WTC11 (cell line): ENCODE results near the gene CRPPA. TPM values are rescaled to one million over a fixed set of nuclear protein-coding genes. Genes with fewer than 3 reads are reported as not detected.
"Not testable (repeated sequence)": the region's sequence is repeated elsewhere in the genome, so short reads cannot be mapped to it uniquely, and the experiment has no call there.

Experiments used
- ATAC-seq: fragments of 200-7000 bp; cut with Tn5 transposase; 2 replicates; pipeline ENCODE4 v1.10.0; 2021; ENCODE audit warnings: mild to moderate bottlenecking, moderate library complexity
- CTCF ChIA-PET: fragments of 300-600 bp; sonication (Branson Sonifier 250); formaldehyde crosslinking; loops from one replicate; lab custom pipeline; 2021; ENCODE audit warnings: antibody characterized with exemption; lab: Charles Lee
- POLR2A ChIA-PET: fragments of 350-600 bp; sonication (Branson Sonifier 250); formaldehyde crosslinking; loops from one replicate; lab custom pipeline; 2021; ENCODE audit warnings: antibody characterized with exemption; lab: Charles Lee
- DNase-seq: peaks from one replicate; pipeline ENCODE4 v3.0.0; 2021; ENCODE audit warnings: low spot score
- H3K27ac Mint-ChIP-seq: 2 replicates; pipeline ENCODE4 v1.8.0; 2021; ENCODE audit warnings: mixed read lengths
- H3K27me3 Mint-ChIP-seq: 2 replicates; pipeline ENCODE4 v1.8.0; 2021; ENCODE audit warnings: low read depth, mild to moderate bottlenecking, moderate library complexity, mixed read lengths
- H3K36me3 Mint-ChIP-seq: 2 replicates; pipeline ENCODE4 v1.8.0; 2021; ENCODE audit warnings: mixed read lengths
- H3K4me1 Mint-ChIP-seq: 2 replicates; pipeline ENCODE4 v1.8.0; 2022; ENCODE audit warnings: mixed read lengths
- H3K4me3 Mint-ChIP-seq: 2 replicates; pipeline ENCODE4 v1.8.0; 2021; ENCODE audit warnings: mild to moderate bottlenecking, moderate library complexity, mixed read lengths
- H3K9me3 Mint-ChIP-seq: 2 replicates; pipeline ENCODE4 v1.8.0; 2021; ENCODE audit warnings: mixed read lengths
- ATF2 ChIP-seq: sonication (generic); formaldehyde crosslinking; IDR thresholded peaks from 2 replicates; pipeline ENCODE4 v1.8.1; 2022; ENCODE audit warnings: low read depth, missing genetic modification reagents, borderline replicate concordance
- ATF3 ChIP-seq: sonication (generic); formaldehyde crosslinking; conservative IDR thresholded peaks from 2 replicates; pipeline ENCODE4 v1.8.1; 2022; ENCODE audit warnings: mild to moderate bottlenecking, missing genetic modification reagents
- FOXP4 ChIP-seq: sonication (generic); formaldehyde crosslinking; IDR thresholded peaks from 2 replicates; pipeline ENCODE4 v1.8.0; 2022; ENCODE audit warnings: mild to moderate bottlenecking, missing genetic modification reagents
- GABPB1 ChIP-seq: sonication (generic); formaldehyde crosslinking; IDR thresholded peaks from 2 replicates; pipeline ENCODE4 v1.8.1; 2023; ENCODE audit warnings: mild to moderate bottlenecking, missing genetic modification reagents
- GTF2I ChIP-seq: fragments of 250-450 bp; sonication (Bioruptor Pico); conservative IDR thresholded peaks from 2 replicates; pipeline ENCODE4 v1.4.0; 2021; ENCODE audit warnings: mild to moderate bottlenecking
- IRF2 ChIP-seq: sonication (generic); formaldehyde crosslinking; IDR thresholded peaks from 2 replicates; pipeline ENCODE4 v1.8.0; 2022; ENCODE audit warnings: low read depth, missing genetic modification reagents, borderline replicate concordance
- MAX ChIP-seq: sonication (generic); formaldehyde crosslinking; IDR thresholded peaks from 2 replicates; pipeline ENCODE4 v1.8.0; 2022; ENCODE audit warnings: mild to moderate bottlenecking, missing genetic modification reagents
- MXD4 ChIP-seq: fragments of 250-450 bp; sonication (Bioruptor Pico); IDR thresholded peaks from 2 replicates; pipeline ENCODE4 v1.8.0; 2021; ENCODE audit warnings: mild to moderate bottlenecking, moderate library complexity, borderline replicate concordance
- MYBL2 ChIP-seq: sonication (generic); formaldehyde crosslinking; IDR thresholded peaks from 2 replicates; pipeline ENCODE4 v1.8.1; 2023; ENCODE audit warnings: mild to moderate bottlenecking, moderate library complexity, missing genetic modification reagents
- NR3C1 ChIP-seq: sonication (generic); formaldehyde crosslinking; conservative IDR thresholded peaks from 2 replicates; pipeline ENCODE4 v1.8.1; 2023; ENCODE audit warnings: low read depth, mild to moderate bottlenecking, missing genetic modification reagents
- SP1 ChIP-seq: sonication (generic); formaldehyde crosslinking; conservative IDR thresholded peaks from 2 replicates; pipeline ENCODE4 v1.8.1; 2022; ENCODE audit warnings: missing genetic modification reagents
- TEAD1 ChIP-seq: sonication (generic); formaldehyde crosslinking; IDR thresholded peaks from 2 replicates; pipeline ENCODE4 v1.8.0; 2022; ENCODE audit warnings: mild to moderate bottlenecking, missing genetic modification reagents
- TEAD4 ChIP-seq: sonication (generic); formaldehyde crosslinking; IDR thresholded peaks from 2 replicates; pipeline ENCODE4 v1.8.0; 2022; ENCODE audit warnings: mild to moderate bottlenecking, missing genetic modification reagents
- ZNF263 ChIP-seq: sonication (generic); formaldehyde crosslinking; IDR thresholded peaks from 2 replicates; pipeline ENCODE4 v1.8.1; 2022; ENCODE audit warnings: low read depth, mild to moderate bottlenecking, moderate library complexity, missing genetic modification reagents
- ZNF423 ChIP-seq: fragments of 250-450 bp; sonication (Bioruptor Pico); IDR thresholded peaks from 2 replicates; pipeline ENCODE4 v2.1.2; 2022; ENCODE audit warnings: mild to moderate bottlenecking, moderate library complexity
- ZNF671 ChIP-seq: fragments of 250-450 bp; sonication (Bioruptor Pico); IDR thresholded peaks from 2 replicates; pipeline ENCODE4 v1.8.0; 2021; ENCODE audit warnings: mild to moderate bottlenecking
- ZSCAN18 ChIP-seq: fragments of 250-450 bp; sonication (Bioruptor Pico); IDR thresholded peaks from 2 replicates; pipeline ENCODE4 v2.1.2; 2022; ENCODE audit warnings: mild to moderate bottlenecking, moderate library complexity
- total RNA-seq: library from RNA; stranded (reverse); gene quantifications from 3 replicates; pipeline ENCODE4 v1.2.3, GENCODE V29; 2021
- TF ChIP-seq, protein P1 (sequence below): sonication (generic); formaldehyde crosslinking; IDR thresholded peaks from 2 replicates; pipeline ENCODE4 v1.8.1; 2022; ENCODE audit warnings: missing genetic modification reagents, borderline replicate concordance
- TF ChIP-seq, protein P2 (sequence below): fragments of 250-450 bp; sonication (Bioruptor Pico); IDR thresholded peaks from 2 replicates; pipeline ENCODE4 v1.9.0; 2021; ENCODE audit warnings: mild to moderate bottlenecking

CRPPA gene
- total RNA-seq, 1 experiment from 2014 or later, result 0.87 TPM

GRCh38 chr7:16447876-16448275 lies 26.5 kb upstream of the CRPPA start:
- CTCF ChIA-PET, result no interaction called here

DNA sequence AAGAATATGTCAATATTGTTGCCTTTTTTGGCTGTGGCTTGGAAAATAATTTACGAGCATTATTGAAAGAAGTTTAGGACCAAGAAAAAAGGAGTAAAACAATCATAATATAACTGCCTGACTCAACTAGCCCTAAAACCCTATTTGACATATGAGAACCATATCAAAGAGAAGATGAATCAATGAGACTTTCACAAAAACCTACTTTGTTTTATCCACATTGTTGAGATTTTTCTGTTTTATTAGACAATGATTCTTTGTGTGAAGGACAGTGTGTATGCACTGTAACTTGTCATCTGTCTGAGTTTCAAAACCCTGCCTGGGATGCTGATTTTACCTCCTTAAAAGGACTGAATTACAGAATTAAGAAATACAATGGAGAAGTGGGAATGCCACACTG lies 25.2 kb upstream of the CRPPA start:
- ATAC-seq (no peak), DNase-seq (no peak)
- Mint-ChIP-seq H3K4me3 (no peak overlapping the region), H3K36me3 (no peaks in the 10 kb centered on the region), H3K27me3 (no peaks in the 10 kb centered on the region), H3K27ac (no peak overlapping the region), H3K4me1 (no peaks in the 10 kb centered on the region), H3K9me3 (no peaks in the 10 kb centered on the region)
- ChIA-PET CTCF (no interaction called here), POLR2A (no interaction called here)
- TF ChIP-seq MAX (CRISPR knock-in tag) (no peak), ATF2 (CRISPR knock-in tag) (no peak), ZSCAN18 (CRISPR knock-in tag) (no peak)

More at GRCh38 chr7:16447876-16448275, 26.5 kb upstream of the CRPPA start:
- H3K27me3 Mint-ChIP-seq, result no peaks in the 10 kb centered on the region
- H3K4me1 Mint-ChIP-seq, result no peaks in the 10 kb centered on the region
- TF ChIP-seq MXD4 (no peak), NR3C1 (CRISPR knock-in tag) (no peak)
- DNase-seq (no peak), ATAC-seq (no peak)
- POLR2A ChIA-PET, result no interaction called here
- no peaks in the 10 kb centered on the region for H3K36me3 Mint-ChIP-seq
- no peak overlapping the region for H3K4me3 Mint-ChIP-seq
- no peak overlapping the region for H3K27ac Mint-ChIP-seq
- H3K9me3 Mint-ChIP-seq, result no peaks in the 10 kb centered on the region

DNA sequence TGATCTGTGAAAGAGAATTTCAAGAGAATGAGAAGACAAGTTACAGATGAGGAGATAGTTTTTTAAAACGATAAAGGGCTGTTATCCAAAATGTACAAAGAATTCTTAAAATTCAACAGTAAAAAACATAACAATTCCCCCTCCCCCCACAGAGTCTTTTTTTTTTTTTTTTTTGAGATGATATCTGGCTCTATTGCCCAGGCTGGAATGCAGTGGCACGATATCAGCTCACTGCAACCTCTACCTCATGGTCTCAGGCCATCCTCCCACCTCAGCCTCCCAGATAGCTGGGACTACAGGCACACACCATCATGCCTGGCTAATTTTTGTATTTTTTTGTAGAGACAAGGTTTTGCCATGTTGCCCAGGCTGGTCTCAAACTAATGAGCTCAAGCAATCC lies 22.5 kb upstream of the CRPPA start:
- H3K4me3 Mint-ChIP-seq, H3K27me3 Mint-ChIP-seq, H3K27ac Mint-ChIP-seq, DNase-seq, H3K36me3 Mint-ChIP-seq, H3K9me3 Mint-ChIP-seq, H3K4me1 Mint-ChIP-seq, ATAC-seq, POLR2A ChIA-PET: not testable (repeated sequence)
- CTCF ChIA-PET, result interaction anchor here (0.9 to 1.8 kb wide), 2 partner anchors 121 to 122 kb away, joined by 3 to 6 read pairs; no protein-coding TSS in a partner anchor

- Mint-ChIP-seq H3K27me3 (no peaks in the 10 kb centered on the region), H3K4me1 (no peaks in the 10 kb centered on the region), H3K36me3 (no peaks in the 10 kb centered on the region), H3K9me3 (no peaks in the 10 kb centered on the region), H3K4me3 (no peak overlapping the region), H3K27ac (no peak overlapping the region)
- POLR2A ChIA-PET, result no interaction called here
- no peak for DNase-seq
- ATAC-seq, result no peak
- CTCF ChIA-PET, result no interaction called here
- no peak for TF ChIP-seq ATF3 (CRISPR knock-in tag)
- TF ChIP-seq, protein P1, sequence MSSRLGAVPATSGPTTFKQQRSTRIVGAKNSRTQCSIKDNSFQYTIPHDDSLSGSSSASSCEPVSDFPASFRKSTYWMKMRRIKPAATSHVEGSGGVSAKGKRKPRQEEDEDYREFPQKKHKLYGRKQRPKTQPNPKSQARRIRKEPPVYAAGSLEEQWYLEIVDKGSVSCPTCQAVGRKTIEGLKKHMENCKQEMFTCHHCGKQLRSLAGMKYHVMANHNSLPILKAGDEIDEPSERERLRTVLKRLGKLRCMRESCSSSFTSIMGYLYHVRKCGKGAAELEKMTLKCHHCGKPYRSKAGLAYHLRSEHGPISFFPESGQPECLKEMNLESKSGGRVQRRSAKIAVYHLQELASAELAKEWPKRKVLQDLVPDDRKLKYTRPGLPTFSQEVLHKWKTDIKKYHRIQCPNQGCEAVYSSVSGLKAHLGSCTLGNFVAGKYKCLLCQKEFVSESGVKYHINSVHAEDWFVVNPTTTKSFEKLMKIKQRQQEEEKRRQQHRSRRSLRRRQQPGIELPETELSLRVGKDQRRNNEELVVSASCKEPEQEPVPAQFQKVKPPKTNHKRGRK (CRISPR knock-in tag), result no peak
- no peak for TF ChIP-seq ZNF671 (CRISPR knock-in tag)
- TF ChIP-seq TEAD1 (CRISPR knock-in tag), result no peak
Observed at GRCh38 chr7:16438988-16439387, 17.6 kb upstream of the CRPPA start.

DNA sequence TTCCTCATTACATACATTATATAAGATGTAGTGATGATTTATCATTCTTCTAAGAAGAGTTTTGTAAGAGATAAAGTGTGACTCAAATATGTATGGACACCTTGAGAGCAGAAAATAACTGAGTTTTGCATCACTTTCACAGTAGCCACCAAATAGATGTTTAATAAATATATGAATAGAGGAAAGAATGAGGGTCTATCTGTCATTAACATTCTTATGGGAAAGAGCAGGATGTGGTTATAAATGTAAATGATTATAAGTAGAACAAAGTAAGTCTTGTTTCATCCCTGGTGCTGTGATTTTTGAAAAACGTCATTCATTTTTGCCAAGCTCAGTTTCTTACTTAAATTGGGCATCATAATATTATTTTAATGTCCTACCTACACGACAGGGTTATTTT lies 15.0 kb upstream of the CRPPA start:
- ATAC-seq (no peak), DNase-seq (no peak)
- no peaks in the 10 kb centered on the region for H3K4me1 Mint-ChIP-seq
- no peaks in the 10 kb centered on the region for H3K36me3 Mint-ChIP-seq
- H3K27ac Mint-ChIP-seq, result no peak overlapping the region
- H3K27me3 Mint-ChIP-seq, result no peaks in the 10 kb centered on the region
- ChIA-PET POLR2A (no interaction called here), CTCF (interaction anchor here (7.6 kb wide), 1 partner anchor 129 kb away, joined by 57 read pairs; no protein-coding TSS in a partner anchor)
- H3K4me3 Mint-ChIP-seq, result no peak overlapping the region
- no peaks in the 10 kb centered on the region for H3K9me3 Mint-ChIP-seq
- TF ChIP-seq ZNF671 (CRISPR knock-in tag) (no peak), IRF2 (CRISPR knock-in tag) (no peak), GTF2I (CRISPR knock-in tag) (no peak), ZNF263 (CRISPR knock-in tag) (no peak), FOXP4 (no peak), ZNF423 (CRISPR knock-in tag) (no peak), SP1 (CRISPR knock-in tag) (no peak), GABPB1 (CRISPR knock-in tag) (no peak), MYBL2 (CRISPR knock-in tag) (no peak), TEAD4 (no peak)
- TF ChIP-seq, protein P2, sequence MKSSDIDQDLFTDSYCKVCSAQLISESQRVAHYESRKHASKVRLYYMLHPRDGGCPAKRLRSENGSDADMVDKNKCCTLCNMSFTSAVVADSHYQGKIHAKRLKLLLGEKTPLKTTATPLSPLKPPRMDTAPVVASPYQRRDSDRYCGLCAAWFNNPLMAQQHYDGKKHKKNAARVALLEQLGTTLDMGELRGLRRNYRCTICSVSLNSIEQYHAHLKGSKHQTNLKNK (CRISPR knock-in tag), result no peak
